ENCODE measurements around the gene ATL3. TPM values are rescaled to one million over a fixed set of nuclear protein-coding genes. Genes with fewer than 3 reads are reported as not detected.

ATL3 gene
- total RNA-seq, 1 experiment from 2014 or later: 24.0 TPM

DNA sequence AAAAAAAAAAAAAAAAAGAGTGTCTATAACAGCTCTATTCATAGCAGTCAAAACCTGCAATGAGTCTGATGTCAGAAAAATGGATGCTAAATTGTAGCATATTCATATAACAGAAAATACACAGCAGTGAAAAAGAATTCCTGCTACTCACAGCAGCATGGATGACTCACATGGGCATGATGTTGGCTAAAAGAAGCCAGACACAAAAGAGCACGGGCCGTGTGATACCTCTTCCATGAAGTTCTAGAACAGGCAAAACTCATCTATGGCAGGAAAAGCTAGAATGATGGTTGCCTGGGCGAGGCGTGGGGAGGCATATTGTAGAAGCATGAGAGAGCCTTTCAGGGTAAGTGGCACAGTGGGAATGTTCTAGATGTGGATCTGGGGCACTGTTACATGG is 75.9 kb downstream of the ATL3 start:
- H3K9ac ChIP-seq (ENCODE audit: extremely low read depth, insufficient read length, low read length): no peak overlapping the region
- no peak overlapping the region for H4K91ac ChIP-seq (ENCODE audit: insufficient read length, low read depth, low read length)
- no peak overlapping the region for H2BK20ac ChIP-seq (ENCODE audit: low read depth, low read length, poor library complexity, severe bottlenecking)
- H2AK5ac ChIP-seq (ENCODE audit: insufficient read length, low read length): no peak overlapping the region
- Mint-ChIP-seq H3K9me3 (peaks cover 7 to 12% of the 10 kb centered on the region in 2 experiments), H3K4me1 (peaks cover 6 to 19% of the 10 kb centered on the region in 2 experiments; a peak in 3 of 4 replicates), H3K27ac (no peak overlapping the region), H3K36me3 (ENCODE audit: insufficient read depth in 1 of 3, low read depth in 3 of 3) (peaks cover 23 to 95% (median 72%) of the 10 kb centered on the region in 3 experiments; a peak in 6 of 7 replicates), H3K4me3 (no peak overlapping the region), H3K27me3 (ENCODE audit: low read depth) (no peaks in the 10 kb centered on the region)
- no peak overlapping the region for H2BK5ac ChIP-seq (ENCODE audit: insufficient read length, low read length)
- H4K5ac ChIP-seq (ENCODE audit: insufficient read length, low read depth, low read length): no peak overlapping the region
- no peaks in the 10 kb centered on the region for H3K23me2 ChIP-seq (ENCODE audit: insufficient read length, low read depth, low read length, poor library complexity, severe bottlenecking)
- H3K14ac ChIP-seq (ENCODE audit: insufficient read depth, low read length): no peak overlapping the region
- H3K27me3 ChIP-seq (ENCODE audit: insufficient read depth, low read length): no peaks in the 10 kb centered on the region
- H3K79me2 ChIP-seq (ENCODE audit: insufficient read depth, low read length): no peaks in the 10 kb centered on the region
- H3K56ac ChIP-seq (ENCODE audit: insufficient read length, low read depth, low read length): no peak overlapping the region
- no peak overlapping the region for H3K4ac ChIP-seq (ENCODE audit: low read depth, low read length)
- H3K4me1 ChIP-seq (ENCODE audit: insufficient read depth, low read length): no peaks in the 10 kb centered on the region
- no peak overlapping the region for H3K23ac ChIP-seq (ENCODE audit: insufficient read length, low read depth, low read length)
- H3T11ph ChIP-seq (ENCODE audit: low read length): no peak overlapping the region
- no peak overlapping the region for H2BK120ac ChIP-seq (ENCODE audit: low read depth, low read length, poor library complexity, severe bottlenecking)
- H3K9me3 ChIP-seq (ENCODE audit: control insufficient read depth, low read depth, low read length): no peaks in the 10 kb centered on the region
- no peak overlapping the region for H3K27ac ChIP-seq (ENCODE audit: insufficient read length, low read depth, low read length)
- no peak for DNase-seq
- H4K20me1 ChIP-seq (ENCODE audit: control insufficient read depth, insufficient read depth, insufficient read length): no peaks in the 10 kb centered on the region
- no CpG with 5 or more reads among the region's 4 CpGs for WGBS (ENCODE audit: extremely low coverage, insufficient read length, low lambda C conversion rate)
- no peak overlapping the region for H2BK15ac ChIP-seq (ENCODE audit: low read depth, low read length)
- no peak overlapping the region for H3K18ac ChIP-seq (ENCODE audit: insufficient read length, low read depth, low read length)
- H2BK12ac ChIP-seq (ENCODE audit: insufficient read length, low read depth, low read length): no peak overlapping the region
- peaks cover 9% of the 10 kb centered on the region for H3K79me1 ChIP-seq (ENCODE audit: insufficient read depth, low read depth, low read length, poor library complexity, severe bottlenecking)
- H2AFZ ChIP-seq (ENCODE audit: low read length): no peak overlapping the region
- no peak overlapping the region for H3K4me2 ChIP-seq (ENCODE audit: insufficient read depth, insufficient read length, low read length)
- no peak overlapping the region for H4K8ac ChIP-seq (replicated peaks; ENCODE audit: insufficient read length, low read depth, low read length)
- TF ChIP-seq, protein P1, sequence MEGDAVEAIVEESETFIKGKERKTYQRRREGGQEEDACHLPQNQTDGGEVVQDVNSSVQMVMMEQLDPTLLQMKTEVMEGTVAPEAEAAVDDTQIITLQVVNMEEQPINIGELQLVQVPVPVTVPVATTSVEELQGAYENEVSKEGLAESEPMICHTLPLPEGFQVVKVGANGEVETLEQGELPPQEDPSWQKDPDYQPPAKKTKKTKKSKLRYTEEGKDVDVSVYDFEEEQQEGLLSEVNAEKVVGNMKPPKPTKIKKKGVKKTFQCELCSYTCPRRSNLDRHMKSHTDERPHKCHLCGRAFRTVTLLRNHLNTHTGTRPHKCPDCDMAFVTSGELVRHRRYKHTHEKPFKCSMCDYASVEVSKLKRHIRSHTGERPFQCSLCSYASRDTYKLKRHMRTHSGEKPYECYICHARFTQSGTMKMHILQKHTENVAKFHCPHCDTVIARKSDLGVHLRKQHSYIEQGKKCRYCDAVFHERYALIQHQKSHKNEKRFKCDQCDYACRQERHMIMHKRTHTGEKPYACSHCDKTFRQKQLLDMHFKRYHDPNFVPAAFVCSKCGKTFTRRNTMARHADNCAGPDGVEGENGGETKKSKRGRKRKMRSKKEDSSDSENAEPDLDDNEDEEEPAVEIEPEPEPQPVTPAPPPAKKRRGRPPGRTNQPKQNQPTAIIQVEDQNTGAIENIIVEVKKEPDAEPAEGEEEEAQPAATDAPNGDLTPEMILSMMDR (conservative IDR thresholded peaks at IDR 0.05): no peak

Measured in H9 (cell line).